HG02970 (cell line): ENCODE data around the gene POU3F2.

Experiments used
- ATAC-seq: cut with Tn5 transposase; IDR thresholded peaks from one replicate; pipeline ENCODE4 v1.9.1; 2021; ENCODE audit warnings: mild to moderate bottlenecking, moderate library complexity, moderate number of reproducible peaks; ENCODE audit not compliant: unreplicated experiment, low FRiP score

POU3F2 gene

GRCh38 chr6:98834060-98835031 is at the start of gene POU3F2:
TSS of gene POU3F2 (plus strand) at chr6:98834574. CDS start at chr6:98834874, 300 bp downstream.
- peak; percentile 61 for ATAC-seq

GRCh38 chr6:98787435-98787834 is 46.9 kb upstream of the POU3F2 start:
- no peak for ATAC-seq

- ATAC-seq: no peak
These were observed 46.4 kb upstream of the POU3F2 start for GRCh38 chr6:98787961-98788360.

GRCh38 chr6:98794307-98794842 is 40.0 kb upstream of the POU3F2 start:
- no peak for ATAC-seq

GRCh38 chr6:98797217-98797994 is 37.0 kb upstream of the POU3F2 start:
- no peak for ATAC-seq

- no peak for ATAC-seq
These were observed 33.5 kb upstream of the POU3F2 start for GRCh38 chr6:98800866-98801265.

- ATAC-seq: no peak
These were observed 25.7 kb upstream of the POU3F2 start for GRCh38 chr6:98808541-98809210.

GRCh38 chr6:98812220-98812619 is 22.2 kb upstream of the POU3F2 start:
- no peak for ATAC-seq

- no peak for ATAC-seq
These were observed 17.6 kb upstream of the POU3F2 start for GRCh38 chr6:98816799-98817198.

GRCh38 chr6:98821756-98822405 is 12.5 kb upstream of the POU3F2 start:
- no peak for ATAC-seq

GRCh38 chr6:98823428-98824161 is 10.8 kb upstream of the POU3F2 start:
- ATAC-seq: no peak

- no peak for ATAC-seq
These were observed 10.0 kb upstream of the POU3F2 start for GRCh38 chr6:98824162-98824901.

GRCh38 chr6:98824902-98825599 is 9.3 kb upstream of the POU3F2 start:
- no peak for ATAC-seq

GRCh38 chr6:98825600-98826230 is 8.7 kb upstream of the POU3F2 start:
- ATAC-seq: no peak

- ATAC-seq: no peak
These were observed 6.8 kb upstream of the POU3F2 start for GRCh38 chr6:98827295-98828159.

GRCh38 chr6:98828211-98828788 is 6.1 kb upstream of the POU3F2 start:
- ATAC-seq: no peak
